Activated naive CD8-positive, alpha-beta T cell treated with anti-CD3 and anti-CD28 coated beads, Interleukin-2, amount 10 ng/mL, durations not matched to agents 7 days and 5 days (primary cell): ENCODE data around the gene AGPAT1. TPM values are rescaled to one million over a fixed set of nuclear protein-coding genes. Genes with fewer than 3 reads are reported as not detected.
"Not testable (repeated sequence)": the region's sequence is repeated elsewhere in the genome, so short reads cannot be mapped to it uniquely, and the experiment has no call there.

Experiments used
- ATAC-seq: fragments of 150-1000 bp; cut with Tn5 transposase; one replicate; pipeline ENCODE4 v1.10.0; 2021; ENCODE audit warnings: low read depth, moderate library complexity
- POLR2A ChIA-PET: fragments of 350-600 bp; sonication (Branson Sonifier 250); formaldehyde crosslinking; loops from one replicate; lab custom pipeline; 2021; ENCODE audit warnings: antibody characterized with exemption; lab: Charles Lee
- DNase-seq: peaks from one replicate; pipeline ENCODE4 v3.0.0; 2021
- H3K27ac Mint-ChIP-seq: one replicate; pipeline ENCODE4 v1.8.0; 2022; ENCODE audit warnings: mild to moderate bottlenecking, mixed read lengths
- H3K27me3 Mint-ChIP-seq: one replicate; pipeline ENCODE4 v1.8.0; 2022; ENCODE audit warnings: mild to moderate bottlenecking, moderate library complexity, mixed read lengths
- H3K36me3 Mint-ChIP-seq: one replicate; pipeline ENCODE4 v1.8.0; 2021; ENCODE audit warnings: mild to moderate bottlenecking, mixed read lengths
- H3K4me1 Mint-ChIP-seq: one replicate; pipeline ENCODE4 v1.8.0; 2021; ENCODE audit warnings: mixed read lengths
- H3K4me3 Mint-ChIP-seq: one replicate; pipeline ENCODE4 v1.8.0; 2022; ENCODE audit warnings: mild to moderate bottlenecking, moderate library complexity, mixed read lengths
- H3K9me3 Mint-ChIP-seq: one replicate; pipeline ENCODE4 v1.8.0; 2021; ENCODE audit warnings: mixed read lengths
- total RNA-seq, 2 experiments: library from RNA; stranded (reverse); gene quantifications; one replicate each; pipeline ENCODE4 v1.2.3, GENCODE V29; 2021

AGPAT1 gene
- total RNA-seq, 2 experiments from 2014 or later, result 38.1 to 40.8 TPM

GRCh38 chr6:32211432-32211831 lies 35.5 kb upstream of the AGPAT1 start:
- not testable (repeated sequence) for H3K4me1 Mint-ChIP-seq, H3K27me3 Mint-ChIP-seq, H3K4me3 Mint-ChIP-seq, H3K9me3 Mint-ChIP-seq, DNase-seq, H3K27ac Mint-ChIP-seq, ATAC-seq, H3K36me3 Mint-ChIP-seq
- POLR2A ChIA-PET, result interaction anchor here (0.6 kb wide), 1 partner anchor 1978 kb away, joined by 4 read pairs; no protein-coding TSS in a partner anchor

- DNase-seq (no peak), ATAC-seq (no peak)
- Mint-ChIP-seq H3K27ac (no peak overlapping the region), H3K9me3 (no peaks in the 10 kb centered on the region), H3K4me3 (no peak overlapping the region), H3K4me1 (peaks cover 4% of the 10 kb centered on the region), H3K36me3 (no peaks in the 10 kb centered on the region), H3K27me3 (peaks cover 9% of the 10 kb centered on the region)
- POLR2A ChIA-PET, result no interaction called here
Observed at GRCh38 chr6:32210191-32210601, 34.3 kb upstream of the AGPAT1 start.

- no peaks in the 10 kb centered on the region for H3K36me3 Mint-ChIP-seq
- H3K27ac Mint-ChIP-seq, result no peak overlapping the region
- ATAC-seq (no peak), DNase-seq (no peak)
- H3K9me3 Mint-ChIP-seq, result no peaks in the 10 kb centered on the region
- no peak overlapping the region for H3K4me3 Mint-ChIP-seq
- POLR2A ChIA-PET, result no interaction called here
- no peaks in the 10 kb centered on the region for H3K4me1 Mint-ChIP-seq
- peaks cover 9% of the 10 kb centered on the region for H3K27me3 Mint-ChIP-seq
Observed at GRCh38 chr6:32208996-32209395, 33.1 kb upstream of the AGPAT1 start.

GRCh38 chr6:32204268-32204715 lies 28.4 kb upstream of the AGPAT1 start:
- POLR2A ChIA-PET, result no interaction called here
- no peaks in the 10 kb centered on the region for H3K4me1 Mint-ChIP-seq

GRCh38 chr6:32203426-32204267 lies 27.8 kb upstream of the AGPAT1 start:
- POLR2A ChIA-PET, result interaction anchor here (0.6 kb wide), 1 partner anchor 40 kb away, joined by 3 read pairs; no protein-coding TSS in a partner anchor
- ATAC-seq (no peak), DNase-seq (no peak)
- Mint-ChIP-seq H3K27ac (no peak overlapping the region), H3K9me3 (no peaks in the 10 kb centered on the region), H3K4me3 (no peak overlapping the region), H3K4me1 (no peaks in the 10 kb centered on the region), H3K27me3 (peaks cover 9% of the 10 kb centered on the region), H3K36me3 (no peaks in the 10 kb centered on the region)

More at GRCh38 chr6:32204268-32204715, 28.4 kb upstream of the AGPAT1 start:
- H3K27ac Mint-ChIP-seq, result no peak overlapping the region
- DNase-seq, result no peak
- no peaks in the 10 kb centered on the region for H3K36me3 Mint-ChIP-seq
- ATAC-seq, result no peak
- no peaks in the 10 kb centered on the region for H3K9me3 Mint-ChIP-seq
- H3K27me3 Mint-ChIP-seq, result peaks cover 9% of the 10 kb centered on the region
- no peak overlapping the region for H3K4me3 Mint-ChIP-seq

- peaks cover 9% of the 10 kb centered on the region for H3K27me3 Mint-ChIP-seq
- H3K4me3 Mint-ChIP-seq, result no peak overlapping the region
- DNase-seq, result no peak
- no peak for ATAC-seq
- no peaks in the 10 kb centered on the region for H3K9me3 Mint-ChIP-seq
- H3K4me1 Mint-ChIP-seq, result no peaks in the 10 kb centered on the region
- no peaks in the 10 kb centered on the region for H3K36me3 Mint-ChIP-seq
- H3K27ac Mint-ChIP-seq, result no peak overlapping the region
- POLR2A ChIA-PET, result no interaction called here
Observed at GRCh38 chr6:32202186-32202585, 26.3 kb upstream of the AGPAT1 start.

- H3K27ac Mint-ChIP-seq, result no peak overlapping the region
- DNase-seq (no peak), ATAC-seq (no peak)
- no peak overlapping the region for H3K4me3 Mint-ChIP-seq
- H3K4me1 Mint-ChIP-seq, result peaks cover 4% of the 10 kb centered on the region
- POLR2A ChIA-PET, result no interaction called here
- H3K9me3 Mint-ChIP-seq, result no peaks in the 10 kb centered on the region
- no peaks in the 10 kb centered on the region for H3K36me3 Mint-ChIP-seq
- H3K27me3 Mint-ChIP-seq, result peaks cover 4% of the 10 kb centered on the region
Observed at GRCh38 chr6:32200711-32201475, 25.0 kb upstream of the AGPAT1 start.

GRCh38 chr6:32198866-32199265 lies 23.0 kb upstream of the AGPAT1 start:
- ATAC-seq (no peak), DNase-seq (no peak)
- H3K27ac Mint-ChIP-seq, result no peak overlapping the region
- H3K27me3 Mint-ChIP-seq, result no peaks in the 10 kb centered on the region
- H3K9me3 Mint-ChIP-seq, result no peaks in the 10 kb centered on the region
- no peak overlapping the region for H3K4me3 Mint-ChIP-seq
- POLR2A ChIA-PET, result no interaction called here
- H3K4me1 Mint-ChIP-seq, result peaks cover 18% of the 10 kb centered on the region
- H3K36me3 Mint-ChIP-seq, result no peaks in the 10 kb centered on the region

- no peaks in the 10 kb centered on the region for H3K36me3 Mint-ChIP-seq
- POLR2A ChIA-PET, result interaction anchor here (0.6 kb wide), 1 partner anchor 90 kb away, joined by 3 read pairs; no protein-coding TSS in a partner anchor
- H3K9me3 Mint-ChIP-seq, result no peaks in the 10 kb centered on the region
- ATAC-seq, result no peak
- no peak overlapping the region for H3K4me3 Mint-ChIP-seq
- no peaks in the 10 kb centered on the region for H3K27me3 Mint-ChIP-seq
- no peak overlapping the region for H3K27ac Mint-ChIP-seq
- H3K4me1 Mint-ChIP-seq, result peaks cover 23% of the 10 kb centered on the region
- no peak for DNase-seq
Observed at GRCh38 chr6:32198345-32198696, 22.4 kb upstream of the AGPAT1 start.

GRCh38 chr6:32196682-32197616 lies 21.1 kb upstream of the AGPAT1 start:
- Mint-ChIP-seq H3K4me1 (peaks cover 24% of the 10 kb centered on the region), H3K27me3 (no peaks in the 10 kb centered on the region), H3K36me3 (peaks cover under 1% of the 10 kb centered on the region), H3K27ac (peak overlapping the region; percentile 98), H3K4me3 (peak overlapping the region; percentile 96), H3K9me3 (no peaks in the 10 kb centered on the region)
- POLR2A ChIA-PET, result interaction anchor here (0.7 to 1.1 kb wide), 4 partner anchors 8 to 56 kb away, joined by 3 read pairs; no protein-coding TSS in a partner anchor
- DNase-seq, result no peak
- no peak for ATAC-seq

- Mint-ChIP-seq H3K9me3 (no peaks in the 10 kb centered on the region), H3K4me3 (peak overlapping the region; percentile 96), H3K36me3 (peaks cover 9% of the 10 kb centered on the region), H3K27ac (peak overlapping the region; percentile 98), H3K4me1 (peaks cover 24% of the 10 kb centered on the region), H3K27me3 (no peaks in the 10 kb centered on the region)
- ATAC-seq, result no peak
- peak; percentile 74 for DNase-seq
- POLR2A ChIA-PET, result interaction anchor here (0.5 to 2.0 kb wide), 20 partner anchors 15 to 1075 kb away, joined by 3 to 20 read pairs (median 4); partner anchors contain the start of genes AGPAT1, ATF6B, EHMT2 and FKBPL
Observed at GRCh38 chr6:32195902-32196681, 20.2 kb upstream of the AGPAT1 start.

- DNase-seq, result peak; percentile 100
- Mint-ChIP-seq H3K27ac (peak overlapping the region; percentile 98), H3K9me3 (no peaks in the 10 kb centered on the region), H3K36me3 (peaks cover 12% of the 10 kb centered on the region), H3K4me3 (peak overlapping the region; percentile 96), H3K4me1 (peaks cover 24% of the 10 kb centered on the region), H3K27me3 (no peaks in the 10 kb centered on the region)
- peak; percentile 90 for ATAC-seq
- POLR2A ChIA-PET, result interaction anchor here (0.5 to 2.0 kb wide), 20 partner anchors 12 to 1076 kb away, joined by 3 to 20 read pairs (median 4); partner anchors contain the start of genes AGPAT1, ATF6B, EHMT2 and FKBPL
Observed at GRCh38 chr6:32195652-32195901, 19.7 kb upstream of the AGPAT1 start.
